ENCODE measurements around the gene MVP. TPM values are rescaled to one million over a fixed set of nuclear protein-coding genes. Genes with fewer than 3 reads are reported as not detected.
A peak's percentile ranks its signal among the peaks of the same experiment; 100 is the strongest.
"Not testable (repeated sequence)": the region's sequence is repeated elsewhere in the genome, so short reads cannot be mapped to it uniquely, and the experiment has no call there.

MVP gene
- 10 to 100 TPM; 44.4 to 77.9 TPM for total RNA-seq

GRCh38 chr16:29820271-29820701, at the start of gene MVP:
Gene MVP, plus strand, starts transcription at chr16:29820462. Its CDS starts 10,088 bp downstream, at chr16:29830550.
- H3K4me3 ChIP-seq, result peak within 1 kb of the TSS; percentile 66 to 74
- H3K9me3 ChIP-seq, result no peaks in the 10 kb centered on the region
- H3K27me3 ChIP-seq, result no peaks in the 10 kb centered on the region
- DNase-seq (ENCODE audit: low spot score), result peak; percentile 82
- no peak for TF ChIP-seq CTCF (IDR thresholded peaks at IDR 0.05)
- peaks cover 0 to 75% of the 10 kb centered on the region in 2 donors for H3K4me1 ChIP-seq
- H3K27ac ChIP-seq, result peak within 1 kb of the TSS; percentile 81 to 84
- peaks cover 10% of the 10 kb centered on the region for H3K36me3 ChIP-seq

- not testable (repeated sequence) for H3K27ac ChIP-seq; H3K4me1 ChIP-seq; H3K4me3 ChIP-seq; H3K36me3 ChIP-seq; DNase-seq (ENCODE audit: low spot score); H3K9me3 ChIP-seq; H3K27me3 ChIP-seq
Measured at GRCh38 chr16:29772330-29772729, 47.9 kb upstream of the MVP start.

GRCh38 chr16:29774730-29775129, 45.5 kb upstream of the MVP start:
- H3K4me3 ChIP-seq, result no peak overlapping the region
- H3K27ac ChIP-seq, result no peak overlapping the region
- H3K36me3 ChIP-seq, result no peaks in the 10 kb centered on the region
- H3K27me3 ChIP-seq, result no peaks in the 10 kb centered on the region
- no peaks in the 10 kb centered on the region for H3K4me1 ChIP-seq
- TF ChIP-seq CTCF (IDR thresholded peaks at IDR 0.05), result no peak
- no peak for DNase-seq (ENCODE audit: low spot score)
- no peaks in the 10 kb centered on the region for H3K9me3 ChIP-seq

GRCh38 chr16:29775742-29776408, 44.4 kb upstream of the MVP start:
- TF ChIP-seq CTCF (IDR thresholded peaks at IDR 0.05), result no peak
- no peak overlapping the region for H3K27ac ChIP-seq
- no peak for DNase-seq (ENCODE audit: low spot score)
- no peak overlapping the region for H3K4me3 ChIP-seq
- no peaks in the 10 kb centered on the region for H3K4me1 ChIP-seq
- H3K9me3 ChIP-seq, result no peaks in the 10 kb centered on the region
- H3K36me3 ChIP-seq, result no peaks in the 10 kb centered on the region
- no peaks in the 10 kb centered on the region for H3K27me3 ChIP-seq

GRCh38 chr16:29777576-29778350, 42.5 kb upstream of the MVP start, which contains the start of gene ZG16:
Gene ZG16, plus strand, starts transcription at chr16:29778256. Its CDS starts 1,011 bp downstream, at chr16:29779267.
- no peak for TF ChIP-seq CTCF (IDR thresholded peaks at IDR 0.05)
- Histone ChIP-seq H3K4me3 (no peak within 1 kb of the TSS), H3K27ac (no peak within 1 kb of the TSS), H3K27me3 (no peaks in the 10 kb centered on the region), H3K4me1 (no peaks in the 10 kb centered on the region), H3K9me3 (no peaks in the 10 kb centered on the region), H3K36me3 (no peaks in the 10 kb centered on the region)
- DNase-seq (ENCODE audit: low spot score), result no peak

GRCh38 chr16:29779474-29779873, 40.8 kb upstream of the MVP start:
- Histone ChIP-seq H3K4me3 (no peak overlapping the region), H3K4me1 (no peaks in the 10 kb centered on the region), H3K27ac (no peak overlapping the region), H3K27me3 (no peaks in the 10 kb centered on the region), H3K36me3 (no peaks in the 10 kb centered on the region), H3K9me3 (no peaks in the 10 kb centered on the region)
- DNase-seq (ENCODE audit: low spot score), result no peak
- no peak for TF ChIP-seq CTCF (IDR thresholded peaks at IDR 0.05)

- DNase-seq (ENCODE audit: low spot score); H3K4me1 ChIP-seq; H3K4me3 ChIP-seq; H3K27ac ChIP-seq; H3K9me3 ChIP-seq; H3K36me3 ChIP-seq; H3K27me3 ChIP-seq: not testable (repeated sequence)
Measured at GRCh38 chr16:29783094-29783953, 36.9 kb upstream of the MVP start.
